Trophoblast cell (in vitro differentiated cells and primary cell): ENCODE measurements around the gene MTUS2.

Experiments
- DNase-seq, 2 donors: peaks; one replicate each; pipeline ENCODE4 v3.0.0-alpha.2; 2016
- H2AFZ ChIP-seq: 2 replicates; pipeline ENCODE4 v1.6.1; 2013; ENCODE audit warnings: low read length, moderate library complexity, mild to moderate bottlenecking; ENCODE audit not compliant: insufficient read depth, poor library complexity
- H2AK5ac ChIP-seq: 2 replicates; pipeline ENCODE4 v1.6.1; 2013; ENCODE audit warnings: mild to moderate bottlenecking, low read length
- H2BK120ac ChIP-seq: 2 replicates; pipeline ENCODE4 v1.6.1; 2013; ENCODE audit warnings: low read length, mild to moderate bottlenecking, moderate library complexity; ENCODE audit not compliant: insufficient read depth, poor library complexity
- H2BK12ac ChIP-seq: 2 replicates; pipeline ENCODE4 v1.6.1; 2013; ENCODE audit warnings: mild to moderate bottlenecking, low read length, moderate library complexity
- H2BK5ac ChIP-seq: 2 replicates; pipeline ENCODE4 v1.6.1; 2013; ENCODE audit warnings: low read length, low read depth, moderate library complexity, mild to moderate bottlenecking; ENCODE audit not compliant: poor library complexity
- H3K14ac ChIP-seq: 2 replicates; pipeline ENCODE4 v1.6.1; 2013; ENCODE audit warnings: mild to moderate bottlenecking, low read length
- H3K18ac ChIP-seq: 2 replicates; pipeline ENCODE4 v1.6.1; 2013; ENCODE audit warnings: mild to moderate bottlenecking, low read length
- H3K23ac ChIP-seq: 2 replicates; pipeline ENCODE4 v1.6.1; 2013; ENCODE audit warnings: low read length
- H3K27ac ChIP-seq: 2 replicates; pipeline ENCODE4 v1.5.1; 2013; ENCODE audit warnings: low read depth, mild to moderate bottlenecking, inconsistent platforms, low read length, moderate library complexity
- H3K27me3 ChIP-seq: 2 replicates; pipeline ENCODE4 v1.6.1; 2013; ENCODE audit warnings: inconsistent platforms, mild to moderate bottlenecking, low read length, moderate library complexity; ENCODE audit not compliant: insufficient read depth
- H3K36me3 ChIP-seq, 2 experiments: 1 replicate in 1 of 2; 2 replicates in 1 of 2; pipeline ENCODE4 v1.6.1; 2013; ENCODE audit warnings: low read length in 2 of 2, mild to moderate bottlenecking in 2 of 2, moderate library complexity in 1 of 2; ENCODE audit not compliant: insufficient read depth in 2 of 2, control insufficient read depth in 1 of 2
- H3K4ac ChIP-seq: 2 replicates; pipeline ENCODE4 v1.6.1; 2013; ENCODE audit warnings: low read depth, mild to moderate bottlenecking, low read length, moderate library complexity
- H3K4me1 ChIP-seq, 2 experiments: 1 replicate in 1 of 2; 2 replicates in 1 of 2; pipeline ENCODE4 v1.6.1; 2013; ENCODE audit warnings: low read length in 2 of 2, mild to moderate bottlenecking in 2 of 2, moderate library complexity in 1 of 2; ENCODE audit not compliant: insufficient read depth in 2 of 2, control insufficient read depth in 1 of 2
- H3K4me2 ChIP-seq: 2 replicates; pipeline ENCODE4 v1.6.1; 2013; ENCODE audit warnings: inconsistent platforms, mild to moderate bottlenecking, low read length, moderate library complexity
- H3K4me3 ChIP-seq: 2 replicates; pipeline ENCODE4 v1.5.1; 2013; ENCODE audit warnings: mild to moderate bottlenecking, low read depth, low read length, inconsistent platforms
- H3K79me1 ChIP-seq: one replicate; pipeline ENCODE4 v1.6.1; 2013; ENCODE audit warnings: low read length
- H3K79me2 ChIP-seq: 2 replicates; pipeline ENCODE4 v1.6.1; 2013; ENCODE audit warnings: low read length, mild to moderate bottlenecking; ENCODE audit not compliant: control insufficient read depth, insufficient read depth, poor library complexity
- H3K9ac ChIP-seq: 2 replicates; pipeline ENCODE4 v1.6.1; 2013; ENCODE audit warnings: mild to moderate bottlenecking, low read length
- H3K9me3 ChIP-seq: 2 replicates; pipeline ENCODE4 v1.6.1; 2013; ENCODE audit warnings: low read depth, mild to moderate bottlenecking, control low read depth, inconsistent platforms, low read length; ENCODE audit not compliant: insufficient read depth
- H4K12ac ChIP-seq: 2 replicates; pipeline ENCODE4 v1.6.1; 2013; ENCODE audit warnings: low read depth, mild to moderate bottlenecking, low read length, moderate library complexity
- H4K8ac ChIP-seq: 2 replicates; pipeline ENCODE4 v1.6.1; 2013; ENCODE audit warnings: low read depth, mild to moderate bottlenecking, low read length, moderate library complexity
- H4K91ac ChIP-seq: one replicate; pipeline ENCODE4 v1.6.1; 2013; ENCODE audit warnings: low read depth, mild to moderate bottlenecking, low read length, moderate library complexity
- WGBS: extraction: QIAGEN DNeasy Blood & Tissue Kit; methylation state at CpG from one replicate; pipeline ENCODE4 v1.1.7; 2013; ENCODE audit warnings: missing lambda C conversion rate; ENCODE audit not compliant: insufficient read length, insufficient coverage; ENCODE audit errors: extremely low coverage; 5-methylcytosine and 5-hydroxymethylcytosine counted together

MTUS2 gene

GRCh38 chr13:29260684-29261083 lies 440.5 kb downstream of the MTUS2 start:
- no peaks in the 10 kb centered on the region for H3K79me1 ChIP-seq
- H3K23ac ChIP-seq, result no peak overlapping the region
- no peaks in the 10 kb centered on the region for H3K36me3 ChIP-seq
- H3K14ac ChIP-seq, result no peak overlapping the region
- no peak overlapping the region for H2AK5ac ChIP-seq
- H3K4me2 ChIP-seq, result no peak overlapping the region
- peaks cover 7% of the 10 kb centered on the region for H3K9me3 ChIP-seq
- no CpG with 5 or more reads among the region's 4 CpGs for WGBS
- no peak overlapping the region for H3K18ac ChIP-seq
- H3K9ac ChIP-seq, result no peak overlapping the region
- no peak overlapping the region for H2BK5ac ChIP-seq
- no peaks in the 10 kb centered on the region for H3K27me3 ChIP-seq
- H2AFZ ChIP-seq, result no peak overlapping the region
- no peak overlapping the region for H4K12ac ChIP-seq
- H3K4ac ChIP-seq, result no peak overlapping the region
- H3K79me2 ChIP-seq, result no peaks in the 10 kb centered on the region
- H3K4me1 ChIP-seq, result no peaks in the 10 kb centered on the region
- no peak overlapping the region for H2BK120ac ChIP-seq
- H4K8ac ChIP-seq, result no peak overlapping the region
- peak in 1 of 2 donors; percentile 8 for DNase-seq
- no peak overlapping the region for H2BK12ac ChIP-seq
- H3K4me3 ChIP-seq, result no peak overlapping the region
- no peak overlapping the region for H3K27ac ChIP-seq
- no peak overlapping the region for H4K91ac ChIP-seq

- peaks cover 7% of the 10 kb centered on the region for H3K9me3 ChIP-seq
- H3K79me1 ChIP-seq, result no peaks in the 10 kb centered on the region
- H3K9ac ChIP-seq, result no peak overlapping the region
- no peak overlapping the region for H2AFZ ChIP-seq
- H3K27ac ChIP-seq, result no peak overlapping the region
- H4K12ac ChIP-seq, result no peak overlapping the region
- no peak overlapping the region for H2BK5ac ChIP-seq
- no peaks in the 10 kb centered on the region for H3K4me1 ChIP-seq
- no peak overlapping the region for H3K18ac ChIP-seq
- no peak overlapping the region for H4K91ac ChIP-seq
- no peak overlapping the region for H2AK5ac ChIP-seq
- no peaks in the 10 kb centered on the region for H3K27me3 ChIP-seq
- H4K8ac ChIP-seq, result no peak overlapping the region
- WGBS, result no CpG with 5 or more reads among the region's 2 CpGs
- H3K4ac ChIP-seq, result no peak overlapping the region
- H2BK12ac ChIP-seq, result no peak overlapping the region
- H2BK120ac ChIP-seq, result no peak overlapping the region
- no peak for DNase-seq
- H3K4me2 ChIP-seq, result no peak overlapping the region
- H3K4me3 ChIP-seq, result no peak overlapping the region
- H3K23ac ChIP-seq, result no peak overlapping the region
- H3K14ac ChIP-seq, result no peak overlapping the region
- H3K79me2 ChIP-seq, result no peaks in the 10 kb centered on the region
- no peaks in the 10 kb centered on the region for H3K36me3 ChIP-seq
These were observed 446.1 kb downstream of the MTUS2 start for GRCh38 chr13:29266261-29266660.

- Histone ChIP-seq H4K8ac (no peak overlapping the region), H2BK120ac (no peak overlapping the region), H3K79me1 (no peaks in the 10 kb centered on the region), H2BK5ac (no peak overlapping the region), H3K23ac (no peak overlapping the region), H3K79me2 (no peaks in the 10 kb centered on the region), H3K9me3 (peaks cover 7% of the 10 kb centered on the region), H3K18ac (no peak overlapping the region), H2AK5ac (no peak overlapping the region), H3K27me3 (no peaks in the 10 kb centered on the region), H3K14ac (no peak overlapping the region), H3K4me1 (no peaks in the 10 kb centered on the region), H3K4me3 (no peak overlapping the region), H3K4me2 (no peak overlapping the region), H3K36me3 (no peaks in the 10 kb centered on the region), H4K91ac (no peak overlapping the region), H3K9ac (no peak overlapping the region), H3K27ac (no peak overlapping the region), H2BK12ac (no peak overlapping the region), H4K12ac (no peak overlapping the region), H2AFZ (no peak overlapping the region), H3K4ac (no peak overlapping the region)
- no peak for DNase-seq
- no CpG with 5 or more reads among the region's 11 CpGs for WGBS
These were observed 446.9 kb downstream of the MTUS2 start for GRCh38 chr13:29266756-29267733.

- Histone ChIP-seq H3K4me2 (no peak overlapping the region), H2BK12ac (no peak overlapping the region), H3K9ac (no peak overlapping the region), H4K8ac (no peak overlapping the region), H3K4ac (no peak overlapping the region), H3K14ac (no peak overlapping the region), H3K9me3 (no peaks in the 10 kb centered on the region), H3K27ac (no peak overlapping the region), H2AK5ac (no peak overlapping the region), H3K79me2 (no peaks in the 10 kb centered on the region), H3K79me1 (no peaks in the 10 kb centered on the region), H3K27me3 (no peaks in the 10 kb centered on the region), H4K12ac (no peak overlapping the region), H3K4me3 (no peak overlapping the region), H4K91ac (no peak overlapping the region), H2BK5ac (no peak overlapping the region), H2AFZ (no peak overlapping the region), H2BK120ac (no peak overlapping the region), H3K18ac (no peak overlapping the region), H3K23ac (no peak overlapping the region), H3K36me3 (no peaks in the 10 kb centered on the region), H3K4me1 (no peaks in the 10 kb centered on the region)
- no peak for DNase-seq
- no CpG with 5 or more reads among the region's 15 CpGs for WGBS
These were observed 450.3 kb downstream of the MTUS2 start for GRCh38 chr13:29270271-29270985.
